GM21367 (cell line): ENCODE measurements around the gene AMZ2.
A peak's percentile ranks its signal among the peaks of the same experiment; 100 is the strongest.
"Not testable (repeated sequence)": the region's sequence is repeated elsewhere in the genome, so short reads cannot be mapped to it uniquely, and the experiment has no call there.

Source experiments
- ATAC-seq: cut with Tn5 transposase; IDR thresholded peaks from one replicate; pipeline ENCODE4 v1.9.1; 2021; ENCODE audit not compliant: unreplicated experiment

The AMZ2 gene

DNA sequence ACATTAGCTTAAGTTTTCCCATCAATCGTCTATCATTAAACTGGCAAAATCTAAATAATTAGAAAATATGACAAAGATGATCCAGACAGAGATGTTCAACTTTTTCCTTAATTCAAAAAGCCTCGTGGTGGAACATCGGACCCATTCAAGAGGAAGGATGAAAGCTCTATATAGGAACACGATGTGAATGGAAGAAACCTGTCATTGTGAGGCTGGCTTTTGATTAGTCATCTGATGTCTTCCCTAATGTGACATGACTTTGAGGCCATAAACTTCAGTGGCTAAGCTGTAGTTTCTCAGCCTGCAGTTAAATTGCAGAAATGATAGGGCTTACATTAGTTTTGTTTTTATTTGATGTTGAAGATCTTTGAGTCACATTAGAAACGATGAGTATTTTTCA lies 1.0 kb downstream of the AMZ2 start:
- no peak for ATAC-seq

GRCh38 chr17:68249354-68249765 lies 1.5 kb downstream of the AMZ2 start:
- no peak for ATAC-seq

DNA sequence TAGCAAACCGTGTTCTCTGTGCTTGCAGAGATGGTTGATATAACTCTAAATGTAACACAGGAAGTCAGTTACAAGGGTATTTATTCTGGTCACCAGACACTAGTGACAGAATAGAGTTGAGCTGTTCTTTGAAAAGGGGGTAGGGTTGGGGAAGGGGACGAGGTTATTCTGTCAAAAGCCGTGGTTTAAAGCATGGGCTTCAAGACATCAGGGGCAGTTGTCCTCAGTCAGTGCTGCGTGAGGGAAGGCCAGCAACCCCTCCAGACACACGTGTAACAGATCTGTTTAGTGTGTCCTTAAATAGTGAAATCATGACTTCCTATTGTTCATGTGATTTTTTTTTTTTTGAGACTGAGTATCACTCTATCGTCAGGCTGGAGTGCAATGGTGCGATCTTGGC lies 5.6 kb downstream of the AMZ2 start:
- not testable (repeated sequence) for ATAC-seq

- no peak for ATAC-seq
Observed at GRCh38 chr17:68255151-68255550, 7.3 kb downstream of the AMZ2 start.

GRCh38 chr17:68255731-68256538 lies 8.1 kb downstream of the AMZ2 start:
- no peak for ATAC-seq

DNA sequence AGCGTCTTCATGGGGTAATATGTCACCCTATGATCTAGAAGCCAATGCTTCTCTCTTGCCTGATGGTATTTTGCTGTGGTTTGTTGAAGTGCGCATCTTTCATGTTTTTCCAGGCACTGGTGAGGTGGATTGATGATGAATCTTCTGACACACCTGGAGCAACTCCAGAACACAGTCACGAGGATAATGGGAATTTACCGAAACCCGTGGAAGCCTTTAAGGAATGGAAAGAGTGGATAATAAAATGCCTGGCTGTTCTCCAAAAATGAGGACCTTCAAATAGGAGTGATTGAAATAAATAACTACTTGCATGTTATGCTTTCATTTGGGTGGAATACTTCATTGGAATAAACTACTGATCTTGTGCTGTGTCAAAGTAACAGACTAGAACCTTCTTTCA lies 8.9 kb downstream of the AMZ2 start:
- ATAC-seq = not testable (repeated sequence)

GRCh38 chr17:68257934-68258333 lies 10.1 kb downstream of the AMZ2 start:
- no peak for ATAC-seq

- ATAC-seq = peak; percentile 87
Observed at GRCh38 chr17:68258890-68259647, 11.2 kb downstream of the AMZ2 start.

GRCh38 chr17:68259648-68259951 lies 11.8 kb downstream of the AMZ2 start:
- ATAC-seq = not testable (repeated sequence)

- ATAC-seq = no peak
Observed at GRCh38 chr17:68260051-68260762, 12.4 kb downstream of the AMZ2 start.

DNA sequence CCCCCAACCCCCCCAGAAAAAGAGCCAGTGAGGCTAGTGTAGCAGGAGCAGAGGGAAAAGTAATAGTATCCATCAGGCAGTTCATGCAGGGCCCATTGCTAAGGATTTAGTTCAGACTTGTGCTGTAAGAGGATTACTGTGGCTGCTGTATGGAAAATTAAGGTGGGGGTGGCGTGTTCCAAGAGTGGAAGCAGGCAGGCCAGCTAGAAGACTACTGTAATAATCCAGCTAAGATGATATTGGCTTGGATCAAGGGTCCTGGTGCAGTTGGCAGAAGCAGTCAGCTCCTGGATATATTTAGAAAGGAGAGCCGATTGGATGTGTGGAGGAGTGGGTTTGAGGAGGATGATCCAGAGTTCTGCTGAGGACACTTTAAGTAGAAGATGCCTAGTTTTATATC lies 14.6 kb downstream of the AMZ2 start:
- ATAC-seq = not testable (repeated sequence)

- not testable (repeated sequence) for ATAC-seq
Observed at GRCh38 chr17:68263101-68263681, 15.3 kb downstream of the AMZ2 start.

DNA sequence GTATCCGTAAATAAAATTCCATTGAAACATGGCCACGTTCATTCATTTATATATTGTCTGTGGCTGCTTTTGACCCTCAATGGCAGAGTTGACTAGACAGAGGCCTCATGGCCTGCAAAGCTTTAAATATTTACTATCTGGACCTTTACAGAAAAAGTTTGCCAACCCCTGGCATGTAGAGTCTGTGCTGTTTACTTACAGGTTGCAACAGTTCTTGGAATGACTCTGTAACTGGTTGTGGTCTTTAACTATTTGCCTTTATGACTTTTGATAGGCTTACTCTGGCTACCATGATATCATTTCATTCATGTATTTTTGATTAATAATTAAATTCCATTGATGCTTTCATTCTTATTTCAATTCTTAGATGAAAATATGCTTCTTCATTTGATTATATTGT lies 18.0 kb downstream of the AMZ2 start:
- ATAC-seq = not testable (repeated sequence)

DNA sequence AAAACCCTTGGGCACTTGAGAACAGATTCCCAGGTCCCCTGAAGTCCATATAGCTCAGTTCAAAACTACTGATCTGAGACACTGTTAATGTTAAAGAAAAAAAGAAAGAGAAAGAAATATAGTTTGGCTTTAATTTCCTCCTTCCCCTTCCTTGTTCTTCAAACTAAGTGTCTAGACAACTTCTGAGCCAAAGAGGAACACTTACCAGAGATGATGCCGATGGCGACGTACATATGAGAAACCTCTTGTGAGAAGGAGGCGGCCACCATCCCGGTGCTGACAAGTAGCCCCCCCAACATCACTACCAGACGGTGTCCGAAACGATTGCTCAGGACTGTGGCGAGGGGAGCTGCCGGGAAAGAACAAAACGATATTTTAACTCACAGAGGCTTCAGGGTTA lies 25.9 kb downstream of the AMZ2 start:
- ATAC-seq = no peak

- ATAC-seq = not testable (repeated sequence)
Observed at GRCh38 chr17:68276339-68276738, 28.5 kb downstream of the AMZ2 start.

DNA sequence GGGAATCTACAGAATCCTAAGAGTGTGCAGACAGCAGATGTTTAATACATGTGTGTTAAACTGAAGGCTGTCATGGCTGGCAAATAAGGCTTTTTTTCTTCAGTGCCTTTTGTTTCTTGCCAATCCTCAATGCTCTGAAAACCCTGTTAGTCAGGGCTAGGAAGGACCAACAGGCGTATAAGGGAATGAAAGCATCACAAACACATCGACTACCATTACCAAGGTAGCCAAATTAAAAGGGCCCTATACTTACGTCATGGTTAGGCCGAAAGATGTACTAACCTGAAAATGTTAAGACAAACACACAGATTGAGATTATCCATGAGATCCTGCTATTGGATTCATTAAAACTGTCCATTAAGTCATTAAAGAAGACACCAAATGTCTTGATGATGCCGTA lies 30.0 kb downstream of the AMZ2 start:
- ATAC-seq = no peak

- not testable (repeated sequence) for ATAC-seq
Observed at GRCh38 chr17:68281965-68282364, 34.1 kb downstream of the AMZ2 start.

DNA sequence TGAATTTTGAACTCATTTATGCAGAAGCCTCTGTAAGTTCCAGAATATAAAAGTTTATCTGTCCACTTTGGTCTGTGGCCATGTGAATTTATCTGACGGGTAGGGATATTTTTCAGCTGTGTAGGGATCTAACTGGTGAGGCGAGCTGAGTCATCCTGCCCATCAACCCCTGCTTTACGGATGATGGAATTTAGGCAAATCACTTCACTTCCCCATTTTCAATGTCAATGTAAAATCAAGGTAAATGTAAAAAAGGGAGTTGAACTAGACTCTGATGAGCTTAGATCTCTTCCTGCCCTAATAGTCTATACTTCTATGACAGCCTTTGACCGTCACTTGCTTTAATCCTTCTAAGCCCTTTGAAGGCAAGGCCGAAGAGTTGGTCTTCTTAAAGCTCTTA lies 40.5 kb downstream of the AMZ2 start:
- ATAC-seq = no peak

- no peak for ATAC-seq
Observed at GRCh38 chr17:68288804-68289203, 41.0 kb downstream of the AMZ2 start.

DNA sequence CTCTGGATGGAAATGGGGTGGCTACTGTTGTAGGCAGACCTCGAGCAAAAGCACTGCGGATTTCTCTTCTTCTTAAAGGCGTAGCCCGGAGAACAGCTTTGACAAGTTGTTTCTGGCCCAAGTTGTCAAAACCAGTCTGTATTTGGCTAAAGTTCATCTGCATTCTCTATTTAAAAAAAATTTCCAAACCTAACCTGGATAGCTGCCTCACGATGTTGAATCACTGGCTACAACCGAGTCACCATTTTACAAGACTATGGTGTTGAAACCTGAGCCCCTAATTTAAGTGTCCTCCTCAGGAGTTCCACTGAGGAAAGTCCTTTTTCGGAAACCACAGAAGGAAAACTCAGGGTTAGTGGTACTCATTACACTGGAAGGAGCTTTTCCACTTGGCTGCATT lies 41.6 kb downstream of the AMZ2 start:
- ATAC-seq = no peak

DNA sequence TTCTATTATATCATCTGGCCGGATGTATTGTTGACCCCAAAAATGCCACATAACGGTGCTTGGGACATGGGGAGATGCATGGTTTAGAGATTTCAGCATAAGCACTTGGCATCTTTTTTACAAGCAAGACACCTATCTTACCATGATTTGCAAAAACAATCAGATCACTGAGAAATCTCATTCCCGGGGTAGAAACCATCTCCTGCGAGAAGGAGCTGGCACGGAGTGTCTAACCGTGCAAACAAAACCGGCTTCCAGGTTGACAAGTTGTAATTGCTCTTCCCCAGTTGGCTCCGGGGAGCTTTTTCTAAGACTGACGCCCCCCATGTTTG lies 42.1 kb downstream of the AMZ2 start:
- ATAC-seq = no peak
